ENCODE measurements around the gene GSTM5.

GRCh38 chr1:109726728-109727373 lies 14.8 kb downstream of the GSTM5 start:
- TF ChIP-seq CTCF (IDR thresholded peaks at IDR 0.05) (no peak), POLR2A (IDR thresholded peaks at IDR 0.05) (no peak)
